Measurements from ENCODE around the gene FNDC11.
"Not testable (repeated sequence)": the region's sequence is repeated elsewhere in the genome, so short reads cannot be mapped to it uniquely, and the experiment has no call there.

The FNDC11 gene, protein sequence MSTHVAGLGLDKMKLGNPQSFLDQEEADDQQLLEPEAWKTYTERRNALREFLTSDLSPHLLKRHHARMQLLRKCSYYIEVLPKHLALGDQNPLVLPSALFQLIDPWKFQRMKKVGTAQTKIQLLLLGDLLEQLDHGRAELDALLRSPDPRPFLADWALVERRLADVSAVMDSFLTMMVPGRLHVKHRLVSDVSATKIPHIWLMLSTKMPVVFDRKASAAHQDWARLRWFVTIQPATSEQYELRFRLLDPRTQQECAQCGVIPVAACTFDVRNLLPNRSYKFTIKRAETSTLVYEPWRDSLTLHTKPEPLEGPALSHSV

GRCh38 chr20:63553933-63554290, at the start of gene FNDC11:
Gene FNDC11, plus strand, starts transcription at chr20:63554159. Its CDS starts 1,505 bp downstream, at chr20:63555664.
- DNase-seq, result no peak

- no peak for DNase-seq
These were observed 49.3 kb upstream of the FNDC11 start for GRCh38 chr20:63504642-63505041.

GRCh38 chr20:63505281-63505680, 48.7 kb upstream of the FNDC11 start:
- no peak for DNase-seq

GRCh38 chr20:63505723-63506122, 48.2 kb upstream of the FNDC11 start:
- DNase-seq, result no peak

DNA sequence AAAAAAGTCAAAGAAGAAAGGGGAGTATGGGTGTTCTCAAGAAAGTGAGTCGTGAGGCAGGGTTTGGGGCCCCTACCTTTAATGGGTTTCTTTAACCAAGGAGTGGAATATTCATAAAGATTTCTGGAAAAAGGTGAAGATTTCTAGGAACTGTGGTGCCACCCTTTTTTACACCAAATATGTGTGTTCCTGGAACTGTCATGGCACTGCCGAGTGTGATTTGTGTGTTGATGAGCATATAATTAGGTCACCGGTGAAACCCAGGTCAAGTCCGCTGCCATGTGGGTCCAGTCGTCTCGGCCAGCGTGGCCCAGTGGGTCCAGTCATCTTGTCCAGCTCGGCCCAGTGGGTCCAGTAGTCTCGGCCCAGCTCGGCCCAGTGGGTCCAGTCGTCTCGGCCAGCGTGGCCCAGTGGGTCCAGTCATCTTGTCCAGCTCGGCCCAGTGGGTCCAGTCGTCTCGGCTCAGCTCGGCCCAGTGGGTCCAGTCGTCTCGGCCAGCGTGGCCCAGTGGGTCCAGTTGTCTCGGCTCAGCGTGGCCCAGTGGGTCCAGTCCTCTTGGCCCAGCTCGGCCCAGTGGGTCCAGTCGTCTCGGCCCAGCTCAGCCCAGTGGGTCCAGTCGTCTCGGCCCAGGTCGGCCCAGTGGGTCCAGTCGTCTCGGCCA, 46.7 kb upstream of the FNDC11 start:
- no peak for DNase-seq

- DNase-seq, result no peak
These were observed 45.7 kb upstream of the FNDC11 start for GRCh38 chr20:63508072-63508768.

DNA sequence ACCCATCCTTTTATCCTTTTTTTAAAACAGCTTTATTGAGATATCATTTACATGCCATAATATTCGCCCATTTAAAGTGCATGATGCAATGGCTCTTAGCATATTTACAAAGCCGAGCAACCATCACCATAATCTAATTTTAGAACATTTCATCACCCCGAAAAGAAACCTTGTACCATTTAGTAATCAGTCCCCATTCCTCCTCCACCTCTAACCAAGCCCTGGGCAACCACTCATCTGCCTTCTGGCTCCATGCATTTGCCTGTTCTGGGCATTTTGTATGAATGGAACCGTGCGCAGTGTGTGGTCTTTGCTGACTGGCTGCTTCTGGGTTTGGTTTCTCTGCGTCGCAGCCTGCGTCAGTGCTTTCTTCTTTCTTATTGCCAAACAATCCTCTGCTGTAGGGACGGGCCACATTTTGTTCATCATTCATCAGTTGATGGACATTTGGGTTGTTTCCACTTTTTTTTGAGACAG, 44.8 kb upstream of the FNDC11 start:
- no peak for DNase-seq

DNA sequence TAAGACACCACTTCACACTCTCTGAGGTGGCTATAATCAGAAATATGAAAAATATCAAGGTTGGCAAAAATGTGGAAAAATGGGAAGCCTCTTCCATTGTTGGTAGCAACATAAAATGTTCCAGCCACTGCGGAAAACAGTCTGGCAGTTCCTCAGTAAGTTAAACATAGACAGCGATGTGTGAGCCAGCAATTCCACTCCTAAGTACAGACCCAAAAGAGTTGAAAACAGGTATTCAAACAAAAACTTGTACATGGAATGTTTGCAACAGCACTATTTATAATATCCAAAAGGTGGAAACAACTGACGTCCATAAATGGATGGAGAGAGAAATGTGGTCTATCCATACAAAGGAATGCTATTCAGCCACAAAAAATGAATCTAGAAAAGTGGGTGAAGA, 40.8 kb upstream of the FNDC11 start:
- no peak for DNase-seq

GRCh38 chr20:63514520-63514919, 39.4 kb upstream of the FNDC11 start:
- DNase-seq, result not testable (repeated sequence)

DNA sequence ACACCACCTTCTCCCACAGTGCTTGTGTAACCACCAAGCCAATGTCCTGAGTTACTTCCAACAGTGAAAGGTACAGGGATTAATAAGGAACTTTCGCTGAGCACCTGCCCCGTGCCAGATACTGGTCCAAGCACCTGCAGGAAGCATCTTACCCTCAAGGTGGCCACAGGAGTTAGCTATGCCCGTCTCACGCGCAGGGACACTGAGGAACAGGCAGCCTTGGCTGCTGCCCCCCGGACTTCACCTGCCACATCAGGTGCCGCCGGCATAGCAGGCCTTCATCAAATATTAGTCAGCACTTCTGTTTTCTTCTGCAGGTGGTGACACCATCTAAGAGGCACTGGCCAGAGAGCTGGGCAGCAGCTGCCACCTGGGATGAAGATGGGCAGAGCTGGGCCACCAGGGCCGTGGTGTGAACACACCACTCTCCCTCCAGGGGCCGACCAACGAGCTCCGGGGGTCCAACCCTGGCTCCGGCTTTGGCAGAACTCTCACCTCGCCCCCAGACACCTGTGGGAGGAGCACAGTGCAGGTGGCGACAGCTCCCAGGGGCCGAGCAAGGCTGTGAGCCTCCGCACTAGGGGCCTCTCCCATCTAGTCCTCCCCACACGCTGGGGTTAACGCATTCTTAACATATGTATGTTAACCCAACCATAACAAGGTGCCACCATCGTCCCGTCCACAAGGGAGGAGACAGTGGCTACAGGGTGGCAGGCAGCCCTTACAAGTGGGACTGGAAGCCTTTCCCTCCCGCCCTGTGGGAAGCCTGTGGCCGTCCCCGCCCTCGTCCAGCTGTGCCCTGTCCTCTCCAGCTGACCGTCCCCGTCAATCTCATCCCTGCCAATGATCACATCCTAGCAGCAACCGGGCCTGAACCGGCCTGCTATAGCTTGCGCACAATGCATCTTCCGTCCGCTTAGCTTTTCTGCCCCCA, 36.3 kb upstream of the FNDC11 start:
- no peak for DNase-seq

- no peak for DNase-seq
These were observed 35.6 kb upstream of the FNDC11 start for GRCh38 chr20:63518351-63518861.

DNA sequence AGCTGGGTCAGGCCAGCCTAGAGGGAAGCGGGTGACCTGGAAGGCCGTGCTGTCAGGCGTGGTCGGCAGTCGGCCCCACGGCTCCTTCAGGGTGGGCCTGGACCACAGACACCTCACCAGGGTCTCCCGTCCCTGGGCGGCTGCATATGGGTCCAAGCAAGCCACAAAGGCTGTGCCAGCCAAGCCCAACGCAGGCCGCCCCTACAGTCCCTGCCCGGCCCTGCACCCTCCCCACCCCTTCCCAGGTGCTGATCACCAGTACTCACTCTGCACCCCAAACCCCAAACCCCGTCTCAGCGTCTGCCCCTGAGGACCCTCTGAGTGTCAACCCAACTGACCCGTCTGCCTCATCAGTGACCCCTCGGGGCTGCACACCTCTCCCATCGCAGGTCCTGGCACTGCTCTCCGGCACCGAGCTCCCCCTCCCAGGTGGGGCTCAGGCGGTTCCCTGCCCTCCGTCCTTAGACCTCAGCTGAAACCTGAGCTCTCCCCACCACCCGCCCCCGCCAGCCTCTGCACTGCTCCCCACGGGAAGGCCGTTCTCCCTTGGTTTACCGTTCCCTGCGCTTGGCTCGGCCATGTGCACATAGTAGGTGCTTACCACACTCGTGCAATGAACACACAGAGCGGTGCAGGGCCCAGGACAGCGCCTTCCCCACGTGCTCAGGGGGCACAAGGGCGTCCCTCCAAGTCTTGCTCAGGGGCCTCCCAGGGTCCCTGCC, 34.9 kb upstream of the FNDC11 start:
- DNase-seq, result no peak

- DNase-seq, result no peak
These were observed 34.1 kb upstream of the FNDC11 start for GRCh38 chr20:63519668-63520503.

DNA sequence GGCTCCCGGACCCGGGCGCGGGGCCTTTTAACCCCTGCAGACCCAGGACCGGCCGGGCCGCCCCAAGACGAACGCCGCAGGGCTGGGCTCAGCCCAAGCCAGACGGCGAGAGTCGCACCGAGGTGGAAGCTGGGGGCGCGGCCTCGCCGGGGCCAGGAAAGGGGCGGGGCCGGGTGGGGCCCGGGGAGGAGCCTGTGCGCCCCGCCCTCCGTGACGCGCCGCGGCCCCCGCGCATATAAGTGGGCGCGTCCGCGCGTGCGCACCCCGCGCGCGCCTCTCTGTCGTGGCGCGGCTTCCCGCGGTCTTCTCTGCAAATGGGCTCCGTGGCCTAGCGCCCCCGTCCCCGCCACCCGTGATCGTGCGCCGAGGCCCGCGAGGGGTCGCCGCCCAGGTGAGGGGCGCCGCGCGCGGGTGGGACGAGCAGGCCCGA, 33.4 kb upstream of the FNDC11 start, which contains the start of gene PPDPF:
PPDPF (plus strand) TSS at position 262 of the 430 bp plus-strand sequence. CDS start 544 bp downstream, outside the sequence.
- no peak for DNase-seq

- no peak for DNase-seq
These were observed 32.9 kb upstream of the FNDC11 start for GRCh38 chr20:63520934-63521601.

DNA sequence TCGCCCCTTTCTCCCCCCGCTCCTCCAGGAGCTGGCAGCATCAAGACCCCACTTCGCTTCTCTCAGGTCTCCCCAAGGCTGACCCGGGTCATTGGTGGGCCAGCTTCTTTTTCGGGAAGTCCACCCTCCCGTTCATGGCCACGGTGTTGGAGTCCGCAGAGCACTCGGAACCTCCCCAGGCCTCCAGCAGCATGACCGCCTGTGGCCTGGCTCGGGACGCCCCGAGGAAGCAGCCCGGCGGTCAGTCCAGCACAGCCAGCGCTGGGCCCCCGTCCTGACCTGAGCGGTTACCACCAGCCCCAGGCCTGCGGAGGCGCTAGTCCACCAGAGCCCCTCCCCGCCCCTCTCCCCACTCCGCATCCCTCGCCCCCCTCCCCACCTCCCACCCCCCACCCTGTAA, 32.4 kb upstream of the FNDC11 start:
- no peak for DNase-seq

DNA sequence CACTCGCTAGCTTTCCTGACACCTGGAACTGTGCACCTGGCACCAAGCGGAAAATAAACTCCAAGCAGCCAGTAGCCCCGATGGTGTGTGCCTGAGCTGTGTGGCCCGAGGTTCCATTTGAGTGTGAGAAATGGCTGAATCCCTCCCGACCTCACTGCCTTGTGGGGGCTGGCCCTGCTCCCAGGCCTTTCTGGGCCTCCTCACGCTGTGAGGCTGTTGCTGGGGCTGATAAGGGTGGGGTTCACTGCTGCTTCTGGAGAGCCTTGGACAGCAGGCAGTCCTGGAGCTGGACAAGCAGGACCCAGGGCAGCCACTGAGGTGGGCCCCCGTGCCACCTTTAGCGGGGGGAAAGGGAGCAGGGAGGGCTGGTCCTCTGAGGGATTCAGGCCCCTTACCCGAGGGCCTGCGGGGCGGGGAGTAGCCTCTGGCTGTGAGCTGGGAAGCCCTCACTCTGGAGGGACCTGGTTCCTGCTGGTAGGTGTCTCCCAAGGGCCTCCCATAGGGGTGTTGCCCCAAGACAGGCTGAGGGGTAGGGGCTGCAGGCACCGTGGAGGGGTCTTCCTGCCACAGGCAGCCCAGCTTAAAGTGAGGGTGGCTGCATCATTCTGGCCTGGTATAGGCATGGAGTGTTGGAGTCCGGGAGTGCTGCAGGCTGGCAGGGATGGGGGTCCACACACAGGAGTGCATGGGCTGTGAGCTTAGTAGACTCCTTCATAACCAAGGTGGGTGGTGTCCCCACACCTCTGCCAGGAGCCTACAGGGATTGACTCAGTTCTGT, 31.7 kb upstream of the FNDC11 start:
- no peak for DNase-seq

DNA sequence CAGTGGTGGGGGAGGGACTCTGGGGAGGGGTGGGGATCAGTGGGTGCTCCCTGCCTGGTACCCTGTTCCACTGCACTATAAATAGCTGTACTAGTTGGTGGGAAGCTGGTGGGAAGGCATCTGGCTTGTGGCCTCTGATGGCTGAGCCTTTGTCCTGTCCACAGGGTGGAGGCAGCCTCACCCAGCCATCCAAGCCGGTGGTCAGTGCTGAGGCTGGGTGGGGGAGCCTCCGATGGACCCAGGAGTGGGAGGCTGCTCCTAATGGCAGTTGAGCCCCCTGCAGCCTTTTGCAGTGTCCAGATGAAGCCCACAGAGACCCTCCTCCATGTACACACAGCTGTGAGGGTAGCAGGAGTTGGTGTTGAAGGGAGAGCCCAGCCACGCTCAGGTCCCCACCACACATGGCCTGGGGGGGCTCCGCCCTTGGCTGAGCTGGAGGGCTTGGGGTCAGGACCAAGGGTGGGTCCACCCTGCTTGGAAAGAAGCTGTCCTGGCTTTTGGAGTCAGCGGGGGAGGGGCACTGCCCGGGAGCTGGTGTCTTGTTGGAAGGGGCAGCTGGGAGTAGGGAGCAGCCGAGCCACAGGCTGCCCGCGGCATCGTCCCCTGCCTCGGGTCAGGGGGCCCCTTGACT, 30.9 kb upstream of the FNDC11 start:
- no peak for DNase-seq

- no peak for DNase-seq
These were observed 28.8 kb upstream of the FNDC11 start for GRCh38 chr20:63525185-63525584.

Measured in NCI-H510A (cell line).